ENCODE results near the gene HBS1L.

- no peak for TF ChIP-seq CTCF (IDR thresholded peaks at IDR 0.05)
- TF ChIP-seq POLR2A (IDR thresholded peaks at IDR 0.05) = no peak
These were observed 39.8 kb upstream of the HBS1L start for GRCh38 chr6:135094403-135094821.
